ENCODE data around the gene SNX10.

SNX10 gene

DNA sequence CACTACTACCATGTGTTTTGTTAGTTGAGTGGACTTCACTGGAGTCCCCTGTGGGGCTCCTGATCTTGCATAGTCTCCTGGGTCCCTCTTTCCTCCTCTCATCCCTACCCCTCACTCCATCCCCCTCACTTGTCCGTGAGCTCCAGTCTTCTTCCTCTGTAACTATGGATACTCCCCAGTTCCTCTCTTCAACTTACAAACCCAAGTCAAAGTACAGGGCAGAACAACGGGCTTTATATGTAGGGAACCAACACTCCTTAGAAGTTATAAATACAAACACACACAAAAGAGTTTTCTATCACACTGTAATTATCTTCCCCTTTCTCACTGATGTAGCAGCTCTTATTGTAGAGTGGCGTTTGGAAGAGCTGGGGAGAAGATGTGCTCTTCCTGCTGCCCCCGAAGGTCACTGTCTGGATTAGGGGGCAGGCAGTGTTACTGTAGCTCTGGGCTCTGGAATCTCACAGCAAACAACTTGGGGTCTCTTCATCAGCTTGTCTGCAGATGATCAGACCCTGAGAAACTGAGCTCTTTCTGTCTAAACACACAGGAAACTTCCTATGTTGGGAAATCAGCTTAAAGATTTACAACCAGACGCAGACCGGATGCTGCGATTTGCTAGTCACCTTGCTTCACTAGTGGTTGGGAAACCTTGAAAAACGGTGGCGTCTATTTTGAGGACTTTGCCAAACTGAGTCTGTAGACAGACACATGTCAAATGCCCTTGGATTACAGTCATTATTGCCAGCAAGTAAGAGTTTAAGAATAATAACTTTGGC, 13.6 kb downstream of the SNX10 start:
- DNase-seq = no peak

DNA sequence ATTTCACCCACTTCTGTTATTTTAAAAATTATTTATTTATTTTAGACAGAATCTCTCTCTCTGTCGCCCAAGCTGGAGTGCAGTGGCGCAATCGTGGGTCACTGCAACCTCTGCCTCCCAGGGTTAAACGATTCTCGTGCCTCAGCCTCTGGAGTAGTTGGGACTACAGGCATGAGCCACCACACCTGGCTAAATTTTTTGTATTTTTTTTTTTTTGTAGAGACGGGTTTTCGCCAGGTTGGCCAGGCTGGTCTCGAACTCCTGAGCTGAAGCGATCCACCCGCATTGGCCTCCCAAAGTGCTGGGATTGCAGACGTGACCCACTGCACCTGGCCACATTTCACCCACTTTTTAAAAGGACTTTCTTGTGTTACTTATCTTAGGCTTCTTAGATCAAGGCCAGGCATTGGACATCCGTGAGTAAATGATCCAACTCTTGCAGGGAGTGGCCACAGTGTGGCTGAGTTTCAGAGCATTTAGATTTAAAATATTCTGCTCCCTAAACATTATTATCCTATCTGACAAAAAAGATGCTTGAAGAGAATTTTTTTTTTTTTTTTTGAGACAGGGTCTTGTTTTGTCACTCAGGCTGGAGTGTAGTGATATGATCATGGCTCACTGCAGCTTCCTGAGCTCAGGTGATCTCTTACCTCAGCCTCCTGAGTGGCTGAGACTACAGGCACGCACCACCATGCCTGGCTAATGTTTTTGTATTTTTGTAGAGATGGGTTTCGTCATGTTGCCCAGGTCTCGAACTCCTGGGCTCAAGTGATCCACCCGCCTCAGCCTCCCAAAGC, 14.4 kb downstream of the SNX10 start:
- no peak for DNase-seq

DNA sequence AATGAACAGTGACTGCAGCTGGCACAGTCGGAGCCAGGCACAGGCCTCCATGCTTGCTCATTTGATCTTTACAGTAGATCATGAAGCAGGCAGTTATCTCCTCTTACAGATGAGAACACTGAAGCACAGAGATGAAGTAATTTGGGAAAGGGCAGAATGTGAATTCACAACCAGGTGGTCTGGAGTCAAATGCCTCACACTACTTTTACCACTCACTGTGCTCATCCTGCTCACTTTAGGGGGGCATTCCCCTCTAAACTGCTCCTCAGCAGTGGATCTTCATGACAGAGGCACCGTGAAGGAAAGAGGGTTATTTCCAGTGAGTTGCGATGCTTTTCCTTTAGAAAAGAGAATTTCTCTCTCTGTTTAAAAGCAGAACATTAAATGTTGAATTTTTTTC, 15.1 kb downstream of the SNX10 start:
- no peak for DNase-seq

DNA sequence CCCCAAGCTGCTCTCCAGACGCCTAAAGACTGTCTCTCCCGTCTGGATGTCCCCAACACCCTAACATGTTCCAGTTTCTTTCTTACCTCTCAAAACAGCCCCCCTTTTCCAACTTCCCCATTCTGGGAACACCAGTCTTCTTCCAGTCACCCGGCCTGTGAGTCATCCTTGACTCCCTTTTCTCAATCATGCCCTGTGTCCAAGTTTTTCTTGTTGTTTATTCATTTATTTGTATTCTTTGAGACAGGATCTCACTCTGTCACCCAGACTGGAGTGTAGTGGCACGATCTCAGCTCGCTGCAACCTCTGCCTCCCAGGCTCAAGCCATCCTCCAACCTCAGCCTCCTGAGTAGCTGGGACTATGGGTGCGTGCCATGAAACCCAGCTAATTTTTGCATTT, 15.6 kb downstream of the SNX10 start:
- DNase-seq = no peak

DNA sequence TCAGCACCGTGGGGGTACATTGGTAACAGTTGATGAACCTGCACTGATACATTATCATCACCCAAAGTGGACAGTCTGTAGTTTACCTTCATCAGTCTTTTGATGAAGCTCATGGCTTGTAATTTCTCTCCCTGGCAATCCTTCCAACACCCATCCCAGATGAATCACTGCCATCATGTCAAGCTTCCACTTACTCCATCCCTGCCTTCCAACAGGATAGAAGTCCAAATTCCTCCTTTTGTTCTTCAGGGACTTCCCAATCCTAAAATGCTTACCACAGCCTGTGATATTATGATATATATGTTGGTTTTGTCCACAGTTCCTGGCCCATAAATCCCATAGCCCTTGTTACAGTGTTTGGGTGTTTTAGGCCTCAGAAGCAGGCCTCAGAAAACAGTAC, 16.1 kb downstream of the SNX10 start:
- DNase-seq = no peak

DNA sequence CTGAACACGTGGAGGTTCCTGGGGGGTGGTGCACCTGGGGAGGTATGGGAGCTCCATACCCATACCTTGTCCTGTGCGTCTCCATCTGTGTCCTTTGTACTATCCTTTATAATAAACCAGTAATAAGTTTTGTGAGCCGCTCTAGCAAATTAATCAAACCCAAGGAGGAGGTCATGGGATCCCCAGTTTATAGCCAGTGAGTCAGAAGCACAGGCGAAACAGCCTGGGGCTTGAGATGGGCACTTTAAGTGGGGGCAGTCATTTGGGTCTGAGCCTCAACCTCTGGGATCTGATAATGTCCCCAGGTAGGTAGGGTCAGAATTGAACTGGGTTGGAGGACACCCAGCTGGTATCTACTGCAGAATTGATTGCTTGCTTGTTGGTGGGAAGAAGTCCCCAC, 16.9 kb downstream of the SNX10 start:
- DNase-seq = no peak

DNA sequence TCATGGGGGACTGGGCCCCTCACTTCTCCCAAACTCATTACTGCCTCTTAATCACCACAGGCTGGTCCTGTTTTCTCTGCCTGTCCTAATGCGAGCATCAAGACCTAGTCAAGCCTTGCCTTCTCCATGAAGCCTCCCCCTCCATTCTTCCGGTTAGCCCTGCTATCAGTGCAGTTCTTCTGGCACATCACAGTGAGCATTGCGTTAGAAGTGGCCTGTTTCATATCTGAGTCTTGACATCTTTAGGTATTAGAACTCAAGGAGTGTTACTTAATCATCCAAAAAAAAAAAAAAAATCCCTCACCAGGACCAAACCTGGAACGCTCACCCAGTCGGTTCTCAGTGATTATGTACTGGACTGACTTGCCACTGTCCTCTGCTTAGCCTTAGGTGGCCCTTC, 17.4 kb downstream of the SNX10 start:
- DNase-seq = no peak

DNA sequence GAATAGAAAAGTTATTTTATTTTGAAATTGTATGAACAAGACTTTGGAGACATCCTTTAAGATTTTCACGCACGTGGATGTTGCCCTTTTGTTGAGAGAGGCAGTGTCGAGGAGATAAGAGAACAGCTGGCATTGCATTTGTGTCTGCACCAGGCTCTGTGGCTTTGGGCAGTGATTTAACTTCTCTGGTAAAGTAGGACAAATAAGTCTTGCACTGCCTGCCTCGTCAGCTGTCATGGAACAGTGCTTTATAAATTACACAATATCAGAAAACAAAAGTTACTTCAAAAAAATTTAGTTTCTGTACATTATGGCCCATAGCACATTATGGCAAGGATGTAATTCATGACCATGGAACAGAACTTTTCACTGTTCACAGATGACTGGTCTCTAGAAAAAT, 20.1 kb downstream of the SNX10 start:
- no peak for DNase-seq

DNA sequence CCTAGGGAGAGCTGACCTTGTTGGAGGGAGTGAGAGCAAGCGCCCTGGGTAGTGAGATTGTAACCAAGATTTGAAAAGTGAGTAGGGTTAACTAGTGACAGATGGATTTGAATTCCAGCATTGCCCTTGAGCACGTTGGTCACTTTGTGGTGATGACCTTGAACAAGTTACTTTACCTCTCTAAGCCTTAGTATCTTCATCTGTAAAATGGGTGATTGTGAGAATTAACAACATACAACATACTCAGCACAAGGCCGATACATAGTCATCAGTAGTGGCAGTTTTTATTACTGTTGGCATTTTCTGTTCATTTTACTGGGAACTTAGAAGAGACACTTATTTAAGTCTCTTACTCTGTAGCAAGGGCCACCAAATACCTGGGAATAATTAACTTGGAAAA, 25.5 kb downstream of the SNX10 start:
- no peak for DNase-seq

DNA sequence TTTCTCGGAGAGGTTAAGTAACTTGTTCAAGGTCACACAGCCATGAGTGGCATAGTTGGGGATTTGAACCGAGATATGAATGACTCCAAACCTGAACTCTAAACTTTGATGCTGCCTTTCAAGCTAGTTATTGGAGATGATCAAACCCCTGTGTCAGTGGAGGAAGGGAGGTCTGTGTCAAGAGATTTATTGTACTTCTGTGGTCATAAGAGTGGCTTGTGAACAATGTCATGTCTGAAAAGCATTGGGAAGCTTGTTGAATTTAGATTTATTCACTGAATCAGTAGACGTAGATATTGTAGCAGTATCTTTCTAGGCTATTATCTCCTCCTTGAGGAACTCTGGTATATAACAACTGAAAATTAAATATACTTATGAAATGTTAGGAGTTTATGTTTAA, 27.3 kb downstream of the SNX10 start:
- no peak for DNase-seq

DNA sequence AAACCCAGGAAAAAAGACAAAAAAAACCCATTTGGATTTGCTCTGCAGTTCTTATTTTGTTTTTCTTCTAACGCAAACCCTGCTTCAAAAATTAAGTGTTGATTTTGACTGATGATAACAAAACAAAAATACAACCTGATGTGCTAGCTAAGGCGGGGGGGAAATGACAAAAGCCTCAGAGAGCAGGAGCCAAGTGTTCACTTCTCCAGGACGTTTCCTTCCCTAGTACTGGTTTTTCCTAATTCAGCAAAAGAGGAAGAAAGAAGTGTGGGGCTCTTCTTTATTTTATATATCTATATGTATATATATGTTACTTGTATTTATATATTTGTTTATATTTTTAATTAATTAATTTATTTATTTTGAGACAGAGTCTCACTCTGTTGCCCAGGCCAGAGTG, 28.0 kb downstream of the SNX10 start:
- no peak for DNase-seq

DNA sequence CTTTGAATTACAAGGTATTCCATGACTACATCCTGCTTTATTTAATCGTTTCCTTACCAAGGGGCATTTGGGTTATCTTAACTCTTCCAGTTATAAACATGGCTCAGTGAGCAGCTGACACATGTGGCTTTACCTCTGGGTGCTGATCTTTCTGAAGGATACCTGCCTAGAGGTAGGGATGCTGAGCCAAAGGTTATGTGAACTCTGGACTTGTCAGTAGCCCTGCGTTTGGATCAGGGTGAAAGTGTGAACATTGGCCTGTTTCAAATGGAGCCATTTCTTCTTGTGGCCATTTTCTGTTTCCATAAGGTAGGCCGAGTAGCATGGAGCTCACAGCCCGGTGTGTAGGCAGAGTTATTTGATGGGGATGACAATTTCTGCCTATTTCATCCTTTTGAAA, 29.2 kb downstream of the SNX10 start:
- DNase-seq = no peak

DNA sequence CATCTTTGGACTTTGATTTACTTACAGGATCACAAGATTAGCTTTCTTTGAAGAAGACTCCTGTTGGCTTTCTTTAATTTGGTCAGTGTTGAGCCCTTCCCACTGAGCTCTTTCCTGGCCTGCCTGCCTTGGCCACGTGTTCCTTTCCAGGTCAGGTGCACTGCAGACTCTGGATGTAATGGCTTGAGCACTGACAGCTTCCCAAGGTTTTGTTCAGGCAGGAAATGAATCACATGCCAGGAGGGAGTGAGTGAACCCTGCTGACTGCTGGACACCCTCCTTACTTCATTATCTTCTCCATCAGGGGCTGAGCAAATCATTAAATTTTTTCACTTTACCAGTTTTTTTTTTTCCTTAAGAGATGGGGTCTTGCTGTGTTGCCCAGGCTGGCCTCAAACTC, 29.8 kb downstream of the SNX10 start:
- no peak for DNase-seq

DNA sequence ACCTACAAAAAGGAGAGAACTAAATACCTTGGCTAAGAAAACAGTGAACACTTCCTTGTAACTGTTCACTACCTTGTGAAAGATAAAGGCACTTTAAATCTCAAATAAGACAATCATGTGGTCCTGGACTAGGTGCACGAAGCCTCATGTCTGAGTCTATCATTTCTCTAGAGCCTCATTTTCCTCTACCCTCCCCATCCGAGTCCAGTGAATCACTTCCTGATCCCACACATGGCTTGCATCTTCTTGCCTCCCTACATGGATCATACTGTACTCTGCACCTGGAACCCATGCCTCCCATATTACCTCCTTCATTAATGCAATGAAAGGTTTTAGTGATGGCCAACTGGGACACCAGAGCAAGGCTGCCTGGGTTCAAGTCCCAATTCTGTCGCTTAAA, 34.5 kb downstream of the SNX10 start:
- DNase-seq = no peak

DNA sequence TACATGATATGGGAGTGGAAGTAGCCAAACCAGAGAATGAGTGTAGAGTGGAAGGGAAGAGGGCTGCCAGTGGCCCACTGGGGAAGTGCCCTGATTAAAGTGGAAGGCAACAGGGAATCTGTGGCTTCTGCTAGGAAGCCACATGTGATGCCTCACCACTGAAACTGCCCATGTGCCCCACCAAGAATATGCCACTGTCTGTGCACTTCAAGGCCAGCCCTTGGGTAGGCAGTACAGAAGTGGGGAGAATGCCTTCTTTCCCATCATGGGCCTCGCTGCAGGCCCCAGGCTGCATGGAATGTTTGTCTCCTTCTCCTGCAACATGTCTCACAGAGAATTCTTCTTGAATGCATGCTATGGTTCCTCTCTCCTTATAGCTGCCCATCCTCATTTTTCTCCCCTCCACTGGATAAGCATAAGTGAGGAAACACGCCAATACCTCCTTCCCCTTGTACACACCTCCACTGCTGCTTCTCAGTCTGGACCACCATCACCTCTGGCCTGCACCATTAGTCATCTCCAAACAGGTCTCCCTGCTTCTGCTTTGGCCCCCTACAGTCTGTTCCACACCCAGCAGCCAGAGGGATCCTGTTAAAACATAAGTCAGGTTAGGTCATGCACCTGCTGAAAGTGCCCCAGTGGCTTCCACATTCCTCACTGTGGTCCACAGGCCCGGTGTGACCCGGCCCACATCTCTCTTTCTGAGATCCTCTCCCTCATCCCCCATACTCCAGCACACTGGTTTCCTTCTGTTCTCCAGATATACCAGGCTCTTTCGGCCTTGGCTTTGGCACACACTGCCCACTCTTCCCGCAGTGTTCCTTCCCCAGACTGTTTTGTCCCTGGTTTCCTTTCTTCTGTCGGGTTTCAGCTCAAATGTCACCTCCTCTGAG, 37.1 kb downstream of the SNX10 start:
- no peak for DNase-seq

DNA sequence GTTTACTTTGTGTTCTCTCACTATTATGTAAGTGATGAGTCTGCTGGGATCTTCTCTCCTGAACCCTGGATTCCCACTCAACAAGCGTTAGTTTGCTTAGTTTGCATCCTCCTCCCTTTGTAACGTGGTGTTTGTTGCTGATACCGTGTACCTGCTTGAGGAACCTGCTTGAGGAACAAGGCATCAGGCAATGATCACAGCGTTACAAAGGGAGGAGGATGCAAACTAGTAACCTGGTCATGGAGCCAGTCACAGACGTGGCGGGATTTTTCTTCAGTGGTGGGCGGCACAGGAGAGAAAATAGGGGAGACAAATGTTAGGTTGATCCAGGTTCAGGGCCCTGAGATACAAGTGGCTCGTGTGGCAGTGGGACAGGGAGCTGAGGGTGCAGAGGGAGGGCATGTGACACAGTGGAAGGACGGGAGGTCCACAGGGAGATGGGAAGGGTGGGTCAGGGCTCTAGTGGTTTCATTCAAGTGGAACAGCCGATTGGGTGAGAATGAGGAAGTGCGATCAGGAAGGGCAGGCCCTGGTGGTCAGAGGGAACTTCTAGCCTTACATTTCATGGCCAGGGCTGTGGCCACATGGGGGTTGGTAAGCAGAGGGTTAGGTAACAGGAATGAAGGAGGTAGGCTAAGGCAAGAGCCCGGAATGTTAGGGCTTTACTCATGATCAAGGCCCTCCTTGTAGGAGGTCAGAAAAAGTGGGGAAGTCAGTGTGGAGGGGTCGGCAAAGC, 38.0 kb downstream of the SNX10 start:
- no peak for DNase-seq

DNA sequence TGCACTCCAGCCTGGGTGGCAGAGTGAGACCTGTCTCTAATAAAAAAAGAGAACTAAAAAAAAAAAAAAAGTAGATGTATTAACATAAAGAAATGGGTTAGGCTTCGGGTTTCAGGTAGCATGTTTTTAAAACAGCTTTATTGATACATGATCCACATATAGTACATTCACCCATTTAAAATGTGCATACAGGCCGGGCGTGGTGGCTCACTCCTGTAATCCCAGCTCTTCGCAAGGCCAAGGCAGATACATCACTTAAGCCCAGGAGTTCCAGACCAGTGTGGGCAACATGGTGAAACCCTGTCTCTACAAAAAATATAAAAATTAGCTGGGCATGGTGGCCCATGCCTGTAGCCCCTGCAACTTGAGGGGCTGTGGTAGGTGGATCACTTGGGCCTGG, 39.5 kb downstream of the SNX10 start:
- DNase-seq = no peak

DNA sequence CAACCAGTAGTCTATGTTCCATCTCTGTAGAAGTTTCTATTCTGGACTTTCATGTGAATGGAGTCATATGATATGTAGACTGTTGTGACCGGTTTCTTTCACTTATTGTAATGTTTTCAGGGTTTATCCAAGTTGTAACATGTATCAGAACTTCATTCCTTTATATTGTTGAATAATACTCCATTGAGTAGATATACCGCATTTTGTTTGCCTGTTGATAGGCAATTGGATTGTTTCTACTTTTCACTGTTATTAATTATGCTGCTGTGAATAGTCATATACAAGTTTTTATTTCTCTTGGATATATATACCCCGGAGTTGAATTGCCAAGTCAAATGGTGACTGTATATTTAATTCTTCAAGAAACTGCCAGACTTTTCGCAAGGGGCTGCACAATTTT, 40.1 kb downstream of the SNX10 start:
- no peak for DNase-seq

DNA sequence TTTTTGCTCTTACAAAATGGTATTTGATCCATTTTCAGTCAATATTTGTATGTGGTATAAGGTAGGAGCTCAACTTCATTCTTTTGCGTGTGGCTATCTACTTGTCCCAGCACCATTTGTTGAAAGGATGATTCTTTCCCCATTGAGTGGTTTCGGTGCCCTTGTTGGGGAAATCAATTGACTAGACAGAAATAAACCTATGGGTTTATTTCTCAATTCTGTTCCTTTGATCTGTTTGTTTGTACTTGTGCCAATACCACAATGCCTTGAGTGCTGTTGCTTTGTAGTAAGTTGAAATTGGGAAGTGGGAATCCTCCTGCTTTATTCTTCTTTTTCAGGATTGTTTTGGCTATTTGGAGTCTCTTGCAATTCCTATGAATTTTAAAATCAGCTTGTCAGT, 41.0 kb downstream of the SNX10 start:
- DNase-seq = no peak

DNA sequence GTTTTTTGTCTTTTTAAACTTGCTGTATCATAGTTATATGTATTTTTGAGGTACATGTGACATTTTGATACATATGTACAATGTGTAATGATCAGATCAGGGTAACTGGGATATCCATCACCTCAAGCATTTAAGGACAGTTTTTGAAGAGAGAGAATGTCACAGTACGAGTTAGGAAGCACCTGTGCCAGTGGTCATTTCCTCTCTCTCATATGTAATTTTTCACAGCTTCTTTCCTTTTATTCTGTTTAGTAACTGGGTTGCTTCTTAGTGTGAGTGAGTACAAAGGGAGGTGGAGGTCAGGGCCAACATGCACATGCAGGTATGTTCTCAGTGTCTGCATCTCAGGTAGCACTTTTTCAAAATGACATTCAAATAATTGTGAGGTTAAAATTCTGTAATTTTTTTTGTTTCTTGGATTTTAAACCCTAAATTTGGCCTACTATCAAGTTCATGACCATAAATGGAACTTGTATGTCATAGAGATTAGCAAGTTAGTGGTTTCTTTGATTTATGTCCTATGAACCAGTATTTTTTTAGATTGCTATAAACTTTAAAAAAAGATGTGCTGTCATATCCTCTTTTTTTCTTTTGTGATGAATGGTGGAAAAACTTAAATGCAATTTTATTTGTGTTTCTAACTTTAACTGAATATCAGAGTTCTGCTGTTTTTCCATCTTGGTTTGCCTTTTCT, 42.7 kb downstream of the SNX10 start:
- DNase-seq = no peak

DNA sequence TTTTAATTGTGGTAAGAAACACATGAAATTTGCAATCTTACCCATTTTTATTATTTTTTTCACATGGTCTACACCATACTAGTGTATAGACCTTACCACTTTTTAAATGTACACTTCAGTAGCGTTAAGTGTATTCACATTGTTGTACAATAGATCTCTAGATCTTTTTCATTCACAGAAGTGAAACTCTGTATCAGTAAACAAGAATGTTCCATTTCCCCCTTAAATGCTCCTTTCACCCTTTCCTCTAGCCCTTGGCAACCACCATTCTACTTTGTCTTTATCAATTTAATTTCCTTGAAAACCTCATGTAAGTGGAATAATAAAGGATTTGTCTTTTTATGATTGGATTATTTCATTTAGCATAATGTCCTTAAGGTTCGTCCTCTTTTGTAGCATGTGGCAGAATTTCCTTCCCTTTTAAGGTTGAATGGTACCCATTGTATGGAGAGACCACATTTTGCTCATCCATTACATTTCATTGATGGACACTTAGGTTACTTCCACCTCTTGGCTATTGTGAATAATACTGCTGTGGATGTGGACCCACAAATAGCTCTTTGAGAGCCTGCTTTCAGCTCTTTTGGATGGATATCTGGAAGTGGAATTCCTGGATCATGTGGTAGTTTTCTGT, 45.7 kb downstream of the SNX10 start:
- no peak for DNase-seq
